ENCODE data around the gene VTN. TPM values are rescaled to one million over a fixed set of nuclear protein-coding genes. Genes with fewer than 3 reads are reported as not detected.

The VTN gene
- total and polyA plus RNA-seq, 3 experiments from 2014 or later: 0.18 to 0.57 TPM; not detected in 1

DNA sequence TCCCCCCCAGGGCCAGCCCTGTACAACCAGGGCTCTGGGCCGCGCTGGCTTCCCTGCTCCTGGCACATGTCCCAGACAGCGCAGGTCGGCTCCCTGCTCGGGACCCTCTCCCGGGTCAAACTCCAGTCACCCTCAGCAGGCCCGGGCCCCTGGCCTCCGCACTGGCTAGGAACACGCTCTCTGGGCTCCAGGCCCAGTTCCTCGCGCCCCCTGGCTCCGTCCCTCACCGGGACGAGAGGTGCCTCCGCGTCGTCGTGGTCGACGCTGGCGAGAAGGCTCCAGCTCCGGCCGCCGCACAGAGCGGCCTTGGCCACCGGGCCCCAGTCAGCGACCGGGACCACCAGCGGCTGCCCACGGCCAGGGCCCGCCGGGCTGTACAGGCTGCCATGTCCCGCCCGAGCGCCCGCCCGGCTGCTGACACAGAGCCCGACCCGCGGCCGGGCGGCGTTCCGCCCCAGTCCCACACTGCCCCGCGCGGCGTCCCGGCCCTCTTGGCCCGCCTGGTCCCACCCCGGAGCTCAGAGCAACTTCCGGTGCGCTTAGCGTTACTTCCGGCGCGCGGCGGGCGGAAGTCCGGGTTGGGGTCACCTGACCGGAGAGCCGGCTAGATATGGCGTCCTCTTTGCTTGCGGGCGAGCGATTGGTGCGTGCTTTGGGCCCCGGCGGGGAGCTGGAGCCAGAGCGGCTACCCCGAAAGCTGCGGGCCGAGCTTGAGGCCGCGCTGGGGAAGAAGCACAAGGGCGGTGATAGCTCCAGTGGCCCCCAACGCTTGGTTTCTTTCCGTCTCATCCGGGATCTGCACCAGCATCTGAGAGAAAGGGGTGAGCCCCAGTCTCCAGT lies 12.8 kb downstream of the VTN start, which contains the start of gene POLDIP2:
Gene POLDIP2, minus strand, starts transcription at position 467 of the 840 bp plus-strand sequence. Its CDS starts 79 bp downstream, at position 388.
- H3K27me3 ChIP-seq (ENCODE audit: insufficient read depth, low read length, poor library complexity, severe bottlenecking): no peaks in the 10 kb centered on the region
- Mint-ChIP-seq H3K27ac (peak within 1 kb of the TSS; percentile 92 to 98 (median 96)), H3K4me3 (peak within 1 kb of the TSS; percentile 91 to 96 (median 93)), H3K36me3 (peaks cover 0 to 69% (median 11%) of the 10 kb centered on the region in 3 donors), H3K4me1 (peaks cover 24 to 35% (median 25%) of the 10 kb centered on the region in 3 donors), H3K9me3 (no peaks in the 10 kb centered on the region), H3K27me3 (no peaks in the 10 kb centered on the region)
- H3K36me3 ChIP-seq (ENCODE audit: insufficient read depth, low read length): peaks cover 49% of the 10 kb centered on the region
- H3K4me3 ChIP-seq (ENCODE audit: low read length): peak within 1 kb of the TSS; percentile 89
- peaks cover 22% of the 10 kb centered on the region for H3K4me1 ChIP-seq (ENCODE audit: insufficient read depth, low read length)
- H3K27ac ChIP-seq (ENCODE audit: low read depth, low read length): peak within 1 kb of the TSS; percentile 81
- no peaks in the 10 kb centered on the region for H3K9me3 ChIP-seq (ENCODE audit: low read length)
- POLR2A ChIA-PET: interaction anchor here (0.6 to 5.4 kb wide), 9 partner anchors 10 to 594 kb away, joined by 3 to 62 read pairs (median 7); partner anchors contain the start of genes IFT20, PHF12, RPL23A and SARM1
- CTCF ChIA-PET: interaction anchor here (1.0 to 4.5 kb wide), 8 partner anchors 13 to 50 kb away, joined by 3 to 30 read pairs (median 4); partner anchors contain the start of genes IFT20, TMEM97, TNFAIP1 and VTN
- peak; percentile 93 to 97 (median 95) for DNase-seq

DNA sequence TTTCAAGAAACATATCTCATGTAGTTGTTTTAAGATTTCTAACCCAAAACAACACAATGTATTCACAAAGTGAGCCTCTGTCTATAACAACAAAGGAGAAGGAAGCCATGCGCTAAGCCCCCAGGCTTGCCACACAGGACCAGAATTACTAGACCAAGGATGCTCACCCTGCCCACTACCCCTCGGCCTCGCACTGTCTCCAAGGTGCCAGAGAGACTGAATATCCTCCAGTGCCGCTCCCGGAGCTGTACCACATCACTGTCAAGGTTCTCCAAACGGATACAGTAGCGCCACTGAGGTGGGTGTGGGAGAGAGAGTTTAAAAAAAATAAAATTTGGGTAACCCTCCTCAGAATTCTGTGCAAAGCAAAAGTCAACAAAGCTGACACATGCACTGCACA lies 19.8 kb downstream of the VTN start:
- peaks cover 65% of the 10 kb centered on the region for H3K36me3 ChIP-seq (ENCODE audit: insufficient read depth, low read length)

DNA sequence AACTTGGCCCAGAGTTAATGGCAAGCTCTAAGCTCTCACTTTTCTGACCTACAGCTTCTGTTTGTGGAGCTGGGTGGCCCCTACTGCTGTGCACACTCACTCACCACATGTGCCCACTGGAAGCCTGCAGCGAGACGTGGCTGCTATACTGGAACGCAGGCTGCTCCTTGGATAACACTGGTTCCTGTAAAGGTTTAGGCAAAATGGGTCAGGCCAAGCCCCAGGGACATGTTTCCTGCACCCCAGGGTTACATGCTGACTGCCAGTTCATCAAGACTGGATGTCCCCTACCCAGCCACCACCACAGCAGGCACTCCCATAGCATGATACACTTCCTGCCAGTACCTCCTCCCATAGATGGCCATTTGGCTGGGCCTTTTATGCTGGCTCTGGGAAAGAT lies 21.1 kb downstream of the VTN start:
- Histone ChIP-seq H3K4me1 (ENCODE audit: insufficient read depth, low read length) (no peaks in the 10 kb centered on the region), H3K27me3 (ENCODE audit: insufficient read depth, low read length, poor library complexity, severe bottlenecking) (no peaks in the 10 kb centered on the region), H3K36me3 (ENCODE audit: insufficient read depth, low read length) (peaks cover 58% of the 10 kb centered on the region), H3K9me3 (ENCODE audit: low read length) (no peaks in the 10 kb centered on the region), H3K4me3 (ENCODE audit: low read length) (no peak overlapping the region), H3K27ac (ENCODE audit: low read depth, low read length) (no peak overlapping the region)
- no peaks in the 10 kb centered on the region for H3K9me3 Mint-ChIP-seq
- ChIA-PET POLR2A (no interaction called here), CTCF (no interaction called here)
- H3K27ac Mint-ChIP-seq: peak overlapping the region in 2 of 8 donors; percentile 42 to 54
- H3K36me3 Mint-ChIP-seq: peaks cover 3 to 91% (median 13%) of the 10 kb centered on the region in 3 donors
- H3K27me3 Mint-ChIP-seq: no peaks in the 10 kb centered on the region
- no peak overlapping the region for H3K4me3 Mint-ChIP-seq
- no peaks in the 10 kb centered on the region for H3K4me1 Mint-ChIP-seq
- DNase-seq: no peak

More for the DNA sequence above, 19.8 kb downstream of the VTN start:
- ChIA-PET POLR2A (interaction anchor here (1.3 kb wide), 1 partner anchor 11 kb away, joined by 3 read pairs; no protein-coding TSS in a partner anchor), CTCF (no interaction called here)
- Histone ChIP-seq H3K27ac (ENCODE audit: low read depth, low read length) (no peak overlapping the region), H3K4me1 (ENCODE audit: insufficient read depth, low read length) (no peaks in the 10 kb centered on the region), H3K9me3 (ENCODE audit: low read length) (no peaks in the 10 kb centered on the region), H3K27me3 (ENCODE audit: insufficient read depth, low read length, poor library complexity, severe bottlenecking) (no peaks in the 10 kb centered on the region), H3K4me3 (ENCODE audit: low read length) (no peak overlapping the region)
- peaks cover 3 to 89% (median 17%) of the 10 kb centered on the region in 3 donors for H3K36me3 Mint-ChIP-seq
- H3K9me3 Mint-ChIP-seq: no peaks in the 10 kb centered on the region
- no peak for DNase-seq
- H3K4me1 Mint-ChIP-seq: peaks cover 0 to 5% (median 0%) of the 10 kb centered on the region in 3 donors
- H3K27ac Mint-ChIP-seq: no peak overlapping the region
- H3K4me3 Mint-ChIP-seq: no peak overlapping the region
- H3K27me3 Mint-ChIP-seq: no peaks in the 10 kb centered on the region

DNA sequence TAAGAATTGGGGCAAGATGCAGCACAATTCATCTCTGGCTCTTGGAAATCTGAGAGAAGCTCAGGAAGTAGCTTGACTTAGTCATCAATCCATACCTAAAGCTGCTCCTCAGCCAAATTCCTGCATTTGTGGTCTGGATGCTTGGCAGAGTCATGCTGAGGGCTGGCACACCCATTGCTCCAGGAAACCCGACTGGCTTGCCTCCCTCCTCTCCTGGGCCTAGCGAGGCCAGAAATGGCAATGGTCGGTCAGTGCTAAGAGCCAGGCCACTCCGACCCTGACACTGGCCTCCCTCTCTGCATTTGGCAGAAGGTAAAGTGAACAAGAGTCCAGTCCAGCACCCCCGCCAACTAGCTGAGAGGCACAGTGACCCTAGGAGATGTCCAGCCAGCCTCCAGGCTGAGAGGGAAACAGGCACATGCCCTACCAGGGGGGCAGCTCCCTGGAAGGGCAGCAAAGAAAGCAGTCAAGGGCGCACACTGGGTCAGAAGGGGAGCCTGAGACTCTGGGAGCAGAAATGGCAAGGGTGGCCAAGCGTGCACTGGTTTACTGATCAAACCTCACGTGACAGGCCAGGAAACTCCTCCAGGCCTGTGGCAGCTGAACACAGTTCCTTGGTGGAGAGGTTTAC lies 22.7 kb downstream of the VTN start:
- no peak overlapping the region for H3K4me3 Mint-ChIP-seq
- ChIA-PET POLR2A (no interaction called here), CTCF (interaction anchor here (1.1 kb wide), 1 partner anchor 12 kb away, joined by 3 read pairs; the partner anchor contains the start of genes IFT20 and TNFAIP1)
- H3K4me1 ChIP-seq (ENCODE audit: insufficient read depth, low read length): no peaks in the 10 kb centered on the region
- H3K27ac Mint-ChIP-seq: peak overlapping the region in 1 of 8 donors; percentile 1
- peaks cover 53% of the 10 kb centered on the region for H3K36me3 ChIP-seq (ENCODE audit: insufficient read depth, low read length)
- H3K4me3 ChIP-seq (ENCODE audit: low read length): no peak overlapping the region
- H3K9me3 ChIP-seq (ENCODE audit: low read length): no peaks in the 10 kb centered on the region
- H3K9me3 Mint-ChIP-seq: no peaks in the 10 kb centered on the region
- H3K27me3 Mint-ChIP-seq: no peaks in the 10 kb centered on the region
- no peak overlapping the region for H3K27ac ChIP-seq (ENCODE audit: low read depth, low read length)
- H3K4me1 Mint-ChIP-seq: no peaks in the 10 kb centered on the region
- DNase-seq: no peak
- H3K27me3 ChIP-seq (ENCODE audit: insufficient read depth, low read length, poor library complexity, severe bottlenecking): no peaks in the 10 kb centered on the region
- peaks cover 3 to 92% (median 17%) of the 10 kb centered on the region in 3 donors for H3K36me3 Mint-ChIP-seq

GRCh38 chr17:28346746-28347246 lies 23.3 kb downstream of the VTN start:
- H3K36me3 Mint-ChIP-seq: peaks cover under 1 to 92% (median 15%) of the 10 kb centered on the region in 3 donors
- no peaks in the 10 kb centered on the region for H3K9me3 ChIP-seq (ENCODE audit: low read length)
- H3K9me3 Mint-ChIP-seq: no peaks in the 10 kb centered on the region
- no peaks in the 10 kb centered on the region for H3K27me3 ChIP-seq (ENCODE audit: insufficient read depth, low read length, poor library complexity, severe bottlenecking)
- peaks cover 57% of the 10 kb centered on the region for H3K36me3 ChIP-seq (ENCODE audit: insufficient read depth, low read length)
- no peaks in the 10 kb centered on the region for H3K4me1 Mint-ChIP-seq
- no peak overlapping the region for H3K4me3 Mint-ChIP-seq
- H3K27ac Mint-ChIP-seq: no peak overlapping the region
- no peak overlapping the region for H3K27ac ChIP-seq (ENCODE audit: low read depth, low read length)
- no peak overlapping the region for H3K4me3 ChIP-seq (ENCODE audit: low read length)
- ChIA-PET POLR2A (no interaction called here), CTCF (interaction anchor here (1.1 kb wide), 1 partner anchor 11 kb away, joined by 3 read pairs; the partner anchor contains the start of genes IFT20 and TNFAIP1)
- DNase-seq: no peak
- no peaks in the 10 kb centered on the region for H3K4me1 ChIP-seq (ENCODE audit: insufficient read depth, low read length)
- H3K27me3 Mint-ChIP-seq: no peaks in the 10 kb centered on the region

DNA sequence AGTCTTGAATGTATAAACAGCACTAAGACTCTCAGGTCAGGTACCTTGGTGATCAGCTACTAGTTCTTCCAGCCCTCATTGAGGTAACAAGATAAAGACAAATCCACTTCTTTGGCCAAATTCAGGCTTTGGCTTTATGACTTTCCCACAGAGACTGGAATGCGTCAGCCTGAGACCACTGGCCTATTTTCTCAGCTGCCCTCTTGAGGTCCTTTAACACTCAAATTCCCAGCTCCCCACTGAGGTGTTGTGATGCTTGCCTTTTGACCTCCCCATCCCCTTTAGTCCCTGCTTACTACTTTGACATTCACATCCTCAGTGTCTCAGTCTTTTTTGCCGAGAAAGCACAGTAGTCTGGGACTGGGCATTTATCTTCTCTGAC lies 23.9 kb downstream of the VTN start:
- Histone ChIP-seq H3K36me3 (ENCODE audit: insufficient read depth, low read length) (peaks cover 55% of the 10 kb centered on the region), H3K4me3 (ENCODE audit: low read length) (no peak overlapping the region), H3K9me3 (ENCODE audit: low read length) (no peaks in the 10 kb centered on the region), H3K4me1 (ENCODE audit: insufficient read depth, low read length) (no peaks in the 10 kb centered on the region), H3K27me3 (ENCODE audit: insufficient read depth, low read length, poor library complexity, severe bottlenecking) (no peaks in the 10 kb centered on the region), H3K27ac (ENCODE audit: low read depth, low read length) (no peak overlapping the region)
- Mint-ChIP-seq H3K27me3 (no peaks in the 10 kb centered on the region), H3K4me1 (no peaks in the 10 kb centered on the region), H3K27ac (peak overlapping the region in 1 of 8 donors; percentile 21), H3K9me3 (no peaks in the 10 kb centered on the region), H3K4me3 (no peak overlapping the region), H3K36me3 (peaks cover 0 to 92% (median 11%) of the 10 kb centered on the region in 3 donors)
- no peak for DNase-seq
- ChIA-PET POLR2A (no interaction called here), CTCF (no interaction called here)

- H3K4me3 ChIP-seq (ENCODE audit: low read length): no peak overlapping the region
- POLR2A ChIA-PET: no interaction called here
- no peak for DNase-seq
- H3K27ac Mint-ChIP-seq: peak overlapping the region in 1 of 8 donors; percentile 21
- H3K27me3 ChIP-seq (ENCODE audit: insufficient read depth, low read length, poor library complexity, severe bottlenecking): no peaks in the 10 kb centered on the region
- no peaks in the 10 kb centered on the region for H3K9me3 ChIP-seq (ENCODE audit: low read length)
- no peak overlapping the region for H3K27ac ChIP-seq (ENCODE audit: low read depth, low read length)
- no peaks in the 10 kb centered on the region for H3K4me1 Mint-ChIP-seq
- H3K4me3 Mint-ChIP-seq: no peak overlapping the region
- no peaks in the 10 kb centered on the region for H3K4me1 ChIP-seq (ENCODE audit: insufficient read depth, low read length)
- no peaks in the 10 kb centered on the region for H3K9me3 Mint-ChIP-seq
- H3K36me3 ChIP-seq (ENCODE audit: insufficient read depth, low read length): peaks cover 49% of the 10 kb centered on the region
- CTCF ChIA-PET: interaction anchor here (1.4 kb wide), 1 partner anchor 10 kb away, joined by 4 read pairs; the partner anchor contains the start of genes IFT20 and TNFAIP1
- peaks cover 0 to 92% (median 7%) of the 10 kb centered on the region in 3 donors for H3K36me3 Mint-ChIP-seq
- no peaks in the 10 kb centered on the region for H3K27me3 Mint-ChIP-seq
Observed at GRCh38 chr17:28345419-28346198, 24.5 kb downstream of the VTN start.

Data from CD8-positive, alpha-beta memory T cell (primary cell).